GM21528 (cell line): ENCODE measurements around the gene LSM3.
"Not testable (repeated sequence)": the region's sequence is repeated elsewhere in the genome, so short reads cannot be mapped to it uniquely, and the experiment has no call there.

ENCODE experiments used
- ATAC-seq: cut with Tn5 transposase; IDR thresholded peaks from one replicate; pipeline ENCODE4 v1.9.1; 2021; ENCODE audit warnings: mild to moderate bottlenecking, moderate library complexity; ENCODE audit not compliant: unreplicated experiment, low FRiP score

LSM3 gene

GRCh38 chr3:14214764-14215163 is 36.1 kb downstream of the LSM3 start:
- no peak for ATAC-seq

DNA sequence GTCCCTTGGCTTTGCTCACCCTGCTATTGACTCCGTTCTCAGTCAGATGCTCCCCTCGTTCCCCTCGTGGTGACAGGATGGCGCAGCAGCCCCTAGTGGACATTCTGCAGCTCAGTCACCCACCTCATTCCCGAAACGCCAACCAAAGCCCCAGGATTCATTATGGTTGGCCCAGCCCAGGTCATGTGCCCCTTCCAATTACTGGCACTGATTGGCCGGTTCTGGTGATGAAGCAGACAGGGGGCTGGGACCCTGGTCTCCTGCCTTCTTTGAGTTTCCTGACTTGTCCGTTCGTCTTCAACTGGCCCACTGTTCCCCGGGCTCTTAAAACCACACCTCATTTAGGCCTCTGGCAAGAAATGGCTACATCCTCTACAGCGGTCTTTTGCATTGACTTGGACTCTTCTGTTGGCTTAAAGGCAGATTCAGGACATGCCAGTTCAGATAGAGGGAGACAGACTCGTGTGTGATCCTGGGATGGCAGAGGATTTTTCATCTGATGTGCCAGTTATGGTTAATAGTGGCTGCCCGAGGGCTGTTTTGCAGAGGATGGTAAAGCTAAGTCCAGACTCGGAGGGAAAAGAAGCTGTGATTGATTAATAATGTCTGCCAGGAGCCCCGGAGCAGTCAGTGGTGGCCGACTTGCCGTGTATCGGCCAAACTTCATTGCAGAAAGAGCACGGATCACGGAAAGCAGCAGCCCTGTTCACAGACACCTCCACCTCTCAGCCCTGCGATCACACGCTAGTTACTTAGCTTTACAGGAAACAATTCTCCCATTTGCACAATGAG is 37.8 kb downstream of the LSM3 start:
- ATAC-seq = peak; percentile 64

DNA sequence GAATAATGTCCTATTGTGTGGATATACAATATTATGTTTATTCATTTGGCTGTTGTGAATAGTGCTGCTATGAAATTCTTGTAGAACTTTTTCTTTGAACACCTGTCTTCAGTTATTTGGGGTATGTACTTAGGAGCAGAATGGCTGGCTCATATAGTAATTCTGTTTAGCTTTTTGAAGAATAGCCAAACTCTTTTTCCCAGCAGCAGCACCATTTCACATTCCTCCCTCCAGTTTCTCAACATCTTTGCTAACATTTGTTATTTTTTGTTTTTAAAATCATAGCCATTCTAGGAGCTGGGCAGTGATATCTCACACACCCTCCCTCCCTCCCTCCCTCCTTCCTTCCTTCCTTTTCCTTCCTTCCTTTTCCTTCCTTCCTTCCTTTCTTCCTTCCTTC is 39.7 kb downstream of the LSM3 start:
- ATAC-seq = no peak

DNA sequence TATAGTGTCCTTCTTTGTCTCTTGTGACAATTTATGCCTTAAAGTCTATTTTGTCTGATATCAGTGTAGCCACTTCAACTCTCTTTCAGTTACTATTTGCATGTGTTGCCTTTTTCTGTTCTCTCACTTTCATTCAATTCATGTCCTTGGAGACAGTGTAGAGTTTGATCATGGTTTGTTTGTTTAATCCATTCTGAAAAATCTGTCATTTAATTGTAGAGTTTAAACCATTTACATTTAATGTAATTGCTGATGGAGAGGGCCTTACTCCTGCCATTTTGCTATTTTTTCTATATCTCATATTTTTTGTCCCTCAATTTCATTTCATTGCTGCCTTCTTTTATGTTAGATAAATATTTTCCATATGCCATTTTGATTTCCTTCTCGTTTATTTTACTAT is 42.3 kb downstream of the LSM3 start:
- ATAC-seq = no peak

- no peak for ATAC-seq
Observed at GRCh38 chr3:14221902-14222301, 43.3 kb downstream of the LSM3 start.

- no peak for ATAC-seq
Observed at GRCh38 chr3:14222457-14222856, 43.8 kb downstream of the LSM3 start.

GRCh38 chr3:14222900-14223594 is 44.4 kb downstream of the LSM3 start:
- ATAC-seq = no peak

DNA sequence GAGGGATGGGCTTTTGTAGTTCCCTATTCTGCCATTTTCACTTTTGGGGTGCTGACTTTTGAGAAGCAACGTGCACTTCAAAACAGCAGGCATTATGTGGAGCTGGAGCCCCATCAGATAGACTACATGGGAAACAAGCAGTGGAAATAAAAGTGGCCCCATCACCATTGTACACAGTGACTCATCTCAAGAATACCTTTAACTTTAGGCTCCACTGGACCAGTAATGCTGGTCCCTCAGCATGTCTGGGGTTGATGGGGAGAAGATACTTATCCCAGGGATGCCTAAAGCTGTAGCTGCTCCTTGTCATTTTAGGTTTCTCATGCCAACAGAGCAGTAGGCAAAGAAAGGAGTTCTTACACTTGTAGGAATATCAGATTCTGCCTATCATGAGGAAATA is 45.0 kb downstream of the LSM3 start:
- no peak for ATAC-seq

DNA sequence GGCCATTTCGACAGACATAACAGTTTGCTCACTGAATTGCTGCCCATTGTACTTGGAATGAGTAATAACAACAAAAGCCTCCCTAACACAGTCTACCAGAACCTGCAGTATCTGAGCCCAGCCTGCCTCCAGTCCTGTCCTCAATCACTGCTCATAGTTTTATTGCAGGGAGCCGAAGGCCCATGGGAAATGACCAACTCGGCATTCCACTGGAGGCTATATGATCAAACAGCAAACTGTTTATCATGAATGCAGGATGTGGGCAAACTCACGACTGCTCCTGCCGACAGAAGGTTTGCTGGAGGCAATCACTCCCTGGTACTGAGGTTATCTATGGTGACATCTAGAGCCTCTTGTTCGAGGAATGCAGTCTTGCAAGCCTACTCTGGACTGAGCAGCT is 46.3 kb downstream of the LSM3 start:
- no peak for ATAC-seq

- no peak for ATAC-seq
Observed at GRCh38 chr3:14225421-14225820, 46.8 kb downstream of the LSM3 start.

DNA sequence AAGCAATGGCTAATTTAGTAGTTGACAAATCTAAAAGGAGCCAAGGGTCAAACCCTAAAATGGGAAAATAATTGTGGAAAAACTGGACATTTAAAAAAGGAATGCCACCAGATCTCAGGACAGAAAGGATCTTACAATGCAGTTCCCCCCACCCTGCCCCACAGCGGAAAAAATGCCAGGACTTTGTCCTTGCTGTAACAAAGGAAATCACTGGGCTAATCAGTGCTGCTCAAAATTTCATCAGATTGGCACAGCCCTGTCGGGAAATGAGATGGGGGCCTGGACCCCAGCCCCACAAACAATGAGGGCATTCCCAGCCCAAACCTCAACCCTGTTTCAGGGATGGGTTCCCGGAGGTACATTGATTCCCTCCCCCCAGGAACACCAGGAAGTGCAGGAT is 47.7 kb downstream of the LSM3 start:
- ATAC-seq = not testable (repeated sequence)

DNA sequence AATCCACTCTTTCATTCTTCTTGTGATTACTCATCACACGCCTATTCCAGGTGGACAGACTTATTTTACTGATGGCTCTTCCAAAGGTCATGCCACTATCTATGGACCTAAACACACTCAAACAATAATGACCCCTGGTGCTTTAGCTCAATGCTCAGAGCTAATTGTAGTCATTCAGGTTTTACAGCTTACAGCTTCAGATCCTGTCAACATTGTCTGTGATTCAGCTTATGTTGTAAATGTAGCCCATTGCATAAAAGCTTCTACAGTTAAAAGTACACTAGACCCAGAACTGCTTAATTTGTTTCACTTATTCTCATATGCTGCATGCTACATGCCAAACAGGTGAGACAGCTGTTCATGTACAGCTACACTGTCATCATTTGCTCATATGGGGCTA is 49.2 kb downstream of the LSM3 start:
- ATAC-seq = no peak

- no peak for ATAC-seq
Observed at GRCh38 chr3:14228681-14229470, 50.3 kb downstream of the LSM3 start.

DNA sequence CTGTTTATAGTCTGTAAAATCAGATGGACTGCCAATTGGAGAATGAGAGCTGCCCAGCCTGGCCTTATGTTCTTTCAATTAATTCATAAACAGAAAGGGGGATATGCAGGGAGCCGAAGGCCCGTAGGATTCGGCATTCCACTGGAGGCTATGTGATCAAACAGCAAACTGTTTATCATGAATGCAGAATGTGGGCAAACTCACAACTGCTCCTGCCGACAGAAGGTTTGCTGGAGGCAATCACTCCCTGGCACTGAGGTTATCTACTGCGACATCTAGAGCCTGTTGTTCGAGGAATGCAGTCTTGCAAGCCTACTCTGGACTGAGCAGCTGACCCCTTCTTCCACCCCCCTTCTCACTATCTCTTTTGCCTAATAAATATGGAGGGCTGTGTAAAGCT is 51.1 kb downstream of the LSM3 start:
- not testable (repeated sequence) for ATAC-seq

DNA sequence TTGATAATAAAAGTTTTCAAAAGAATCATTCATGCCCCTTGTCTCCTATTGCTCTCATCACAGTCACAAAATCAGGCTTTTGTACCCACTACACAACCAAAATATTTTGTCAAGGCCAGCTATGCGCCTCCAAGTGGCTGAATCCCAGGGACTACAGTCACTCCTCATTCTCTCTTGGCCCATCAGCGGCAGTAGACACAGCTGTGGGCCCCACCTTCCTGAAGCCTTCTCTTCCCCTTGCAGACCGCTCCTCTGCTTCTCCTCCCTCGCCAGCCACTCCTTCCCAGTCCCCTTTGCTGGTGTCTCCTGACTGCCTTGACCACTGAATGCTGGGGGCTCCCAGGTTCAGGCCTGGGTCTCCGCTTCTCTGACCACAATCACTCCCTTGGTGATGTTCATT is 52.1 kb downstream of the LSM3 start:
- no peak for ATAC-seq

DNA sequence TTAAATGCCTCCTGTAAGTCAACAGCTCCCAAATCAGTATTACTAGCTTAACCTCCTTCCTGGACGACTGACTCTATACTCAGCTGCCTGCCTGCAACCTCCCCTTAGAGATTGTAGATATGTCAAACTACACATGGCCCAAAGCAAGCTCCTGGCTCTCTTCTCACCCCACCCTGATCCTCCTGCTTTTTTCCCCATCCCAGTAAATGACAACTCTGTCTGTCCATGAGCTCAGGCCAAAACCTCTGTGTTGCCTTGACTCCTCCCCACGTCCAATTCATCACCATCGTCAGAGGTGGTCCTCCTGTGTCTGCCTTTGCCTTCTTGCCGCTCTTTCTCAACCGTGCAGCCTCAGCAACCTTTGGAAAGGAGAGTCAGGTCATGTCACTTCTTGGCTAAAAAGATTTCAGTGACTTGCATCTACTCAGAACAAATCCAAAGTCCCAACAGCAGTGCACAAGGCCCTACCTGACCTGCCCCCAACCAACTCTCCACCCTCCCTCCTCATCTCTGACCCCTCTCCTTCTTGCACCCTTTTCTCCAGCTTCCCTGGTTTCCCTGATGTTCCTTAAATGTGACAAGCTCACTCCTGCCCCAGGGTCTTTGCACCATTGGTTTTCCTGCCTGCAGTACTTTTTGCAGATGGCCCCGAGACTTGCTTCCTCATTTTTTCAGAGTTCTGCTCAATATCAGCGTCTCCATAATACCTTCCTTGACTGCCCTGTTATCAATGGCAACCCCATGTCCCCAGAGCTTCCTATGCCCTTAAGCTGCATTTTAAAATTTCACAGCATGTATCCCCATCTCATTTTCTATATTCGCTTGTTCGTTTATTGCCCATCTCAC is 52.8 kb downstream of the LSM3 start:
- ATAC-seq = no peak

DNA sequence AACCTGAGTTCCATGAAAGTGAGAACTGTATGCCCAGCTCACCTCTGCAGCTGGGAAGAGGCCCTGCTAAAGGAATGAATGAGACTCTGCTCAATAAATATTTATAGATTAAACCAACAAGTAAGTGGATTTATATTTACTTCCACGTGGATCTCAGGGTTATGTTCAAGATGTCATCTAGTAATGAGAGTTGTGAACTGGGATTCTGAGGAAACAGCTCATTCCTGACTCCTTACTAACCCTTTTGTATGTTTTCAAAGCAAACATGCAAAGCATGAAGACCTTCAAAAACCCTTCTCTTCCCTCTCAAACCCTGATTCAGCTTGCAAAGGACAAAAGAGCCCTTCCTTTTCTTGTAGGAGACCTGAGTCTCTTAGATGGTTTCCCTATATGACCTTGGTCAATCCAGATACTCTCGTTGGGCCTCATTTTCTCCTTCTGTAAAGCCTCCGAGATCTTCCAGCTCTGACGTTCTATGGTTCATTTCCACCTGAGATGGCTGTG is 53.4 kb downstream of the LSM3 start:
- ATAC-seq = no peak

DNA sequence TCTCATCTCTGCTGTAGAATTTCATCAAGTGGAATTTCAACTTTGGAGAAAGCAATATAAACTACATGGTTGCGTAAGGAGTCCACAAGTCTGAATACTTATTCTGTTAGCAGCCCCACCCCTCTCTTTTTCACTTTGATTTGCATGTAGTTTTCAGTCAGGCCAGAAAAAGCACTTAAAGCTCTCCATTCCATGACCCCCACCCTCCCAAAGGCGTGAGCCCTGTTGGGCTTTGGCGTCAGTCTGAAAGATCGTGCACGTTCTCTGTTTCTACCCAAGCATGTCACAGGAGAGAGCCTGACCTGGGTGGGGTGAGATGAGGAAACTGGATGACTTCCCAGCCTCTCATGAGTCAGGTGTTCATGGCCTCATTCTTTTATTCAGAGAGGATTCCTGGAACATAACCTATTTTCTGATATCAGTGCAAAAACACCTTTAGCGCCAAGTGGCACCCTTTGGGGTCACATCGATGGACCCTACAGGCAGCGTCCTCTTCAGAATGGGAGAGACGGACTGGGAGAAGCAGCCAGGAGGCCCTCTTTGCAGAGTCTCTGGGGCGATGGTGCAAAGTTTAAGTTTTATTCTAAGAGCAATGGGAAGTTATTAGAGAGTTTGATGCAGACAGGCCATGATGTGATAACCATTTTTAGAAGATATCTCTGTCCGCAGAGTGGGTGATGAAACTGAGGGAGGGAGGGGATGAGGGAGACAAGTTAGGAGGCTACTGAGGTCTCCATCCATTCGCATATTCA is 55.8 kb downstream of the LSM3 start:
- no peak for ATAC-seq
